RWPE2 (cell line): ENCODE results near the gene FHIT.

Experiments
- ATAC-seq: fragments of 200-7000 bp; cut with Tn5 transposase; 3 replicates; pipeline ENCODE4 v1.9.1; 2021; ENCODE audit warnings: low read depth
- DNase-seq: peaks from one replicate; pipeline ENCODE4 v3.0.0-alpha.2; 2020; ENCODE audit warnings: low spot score
- H3K27ac ChIP-seq: fragments of 450-650 bp; 2 replicates; pipeline ENCODE4 v1.5.1; 2017; ENCODE audit warnings: mild to moderate bottlenecking; ENCODE audit not compliant: poor library complexity, severe bottlenecking
- H3K27me3 ChIP-seq: fragments of 250-450 bp; sonication (Bioruptor Pico); 2 replicates; pipeline ENCODE4 v1.5.1; 2021; ENCODE audit warnings: mild to moderate bottlenecking, moderate library complexity; ENCODE audit not compliant: insufficient read depth, poor library complexity, severe bottlenecking
- H3K36me3 ChIP-seq: fragments of 250-450 bp; sonication (Bioruptor Pico); 2 replicates; pipeline ENCODE4 v1.5.1; 2020; ENCODE audit warnings: low read depth, mild to moderate bottlenecking, moderate library complexity
- H3K4me1 ChIP-seq: fragments of 250-450 bp; sonication (Bioruptor Pico); 2 replicates; pipeline ENCODE4 v1.5.1; 2021; ENCODE audit warnings: mild to moderate bottlenecking, moderate library complexity; ENCODE audit not compliant: insufficient read depth, poor library complexity, severe bottlenecking
- H3K4me3 ChIP-seq: fragments of 250-450 bp; sonication (Bioruptor Pico); 2 replicates; pipeline ENCODE4 v1.5.1; 2021; ENCODE audit warnings: mild to moderate bottlenecking, moderate library complexity; ENCODE audit not compliant: severe bottlenecking
- H3K9me3 ChIP-seq: fragments of 250-450 bp; sonication (Bioruptor Pico); 2 replicates; pipeline ENCODE4 v1.5.1; 2021; ENCODE audit warnings: mild to moderate bottlenecking, moderate library complexity; ENCODE audit not compliant: severe bottlenecking
- CTCF ChIP-seq: fragments of 450-650 bp; IDR thresholded peaks from one replicate; pipeline ENCODE4 v1.5.1; 2017; ENCODE audit warnings: mild to moderate bottlenecking, moderate library complexity; ENCODE audit not compliant: poor library complexity, severe bottlenecking

Gene FHIT

GRCh38 chr3:59710554-59710953 is 1540.7 kb downstream of the FHIT start:
- no peaks in the 10 kb centered on the region for H3K36me3 ChIP-seq
- no peak for DNase-seq
- no peak for ATAC-seq
- H3K4me3 ChIP-seq, result no peak overlapping the region
- H3K27ac ChIP-seq, result no peak overlapping the region
- no peak for TF ChIP-seq CTCF
- H3K4me1 ChIP-seq, result no peaks in the 10 kb centered on the region
- H3K27me3 ChIP-seq, result peaks cover 3% of the 10 kb centered on the region
- H3K9me3 ChIP-seq, result no peaks in the 10 kb centered on the region

- H3K27me3 ChIP-seq, result peaks cover 3% of the 10 kb centered on the region
- no peak for DNase-seq
- H3K36me3 ChIP-seq, result no peaks in the 10 kb centered on the region
- no peak overlapping the region for H3K27ac ChIP-seq
- H3K9me3 ChIP-seq, result no peaks in the 10 kb centered on the region
- no peaks in the 10 kb centered on the region for H3K4me1 ChIP-seq
- no peak for ATAC-seq
- H3K4me3 ChIP-seq, result no peak overlapping the region
- TF ChIP-seq CTCF, result no peak
Measured at GRCh38 chr3:59709702-59710553, 1541.3 kb downstream of the FHIT start.

GRCh38 chr3:59708202-59708601 is 1543.0 kb downstream of the FHIT start:
- Histone ChIP-seq H3K27ac (no peak overlapping the region), H3K4me1 (no peaks in the 10 kb centered on the region), H3K9me3 (no peaks in the 10 kb centered on the region), H3K27me3 (peaks cover 3% of the 10 kb centered on the region), H3K4me3 (no peak overlapping the region), H3K36me3 (no peaks in the 10 kb centered on the region)
- TF ChIP-seq CTCF, result no peak
- no peak for DNase-seq
- no peak for ATAC-seq

- Histone ChIP-seq H3K4me1 (no peaks in the 10 kb centered on the region), H3K9me3 (no peaks in the 10 kb centered on the region), H3K27ac (no peak overlapping the region), H3K27me3 (no peaks in the 10 kb centered on the region), H3K4me3 (no peak overlapping the region), H3K36me3 (no peaks in the 10 kb centered on the region)
- TF ChIP-seq CTCF, result no peak
- DNase-seq (no peak), ATAC-seq (no peak)
Measured at GRCh38 chr3:59704292-59704691, 1547.0 kb downstream of the FHIT start.

GRCh38 chr3:59699648-59700320 is 1551.5 kb downstream of the FHIT start:
- Histone ChIP-seq H3K9me3 (no peaks in the 10 kb centered on the region), H3K27ac (no peak overlapping the region), H3K36me3 (no peaks in the 10 kb centered on the region), H3K27me3 (no peaks in the 10 kb centered on the region), H3K4me3 (no peak overlapping the region), H3K4me1 (no peaks in the 10 kb centered on the region)
- TF ChIP-seq CTCF, result no peak
- DNase-seq (no peak), ATAC-seq (no peak)
